Neural progenitor cell (in vitro differentiated cells): ENCODE data around the gene GFOD1. TPM values are rescaled to one million over a fixed set of nuclear protein-coding genes. Genes with fewer than 3 reads are reported as not detected.

Experiments
- DNase-seq: peaks from one replicate; pipeline ENCODE4 v3.0.0-alpha.2; 2016; ENCODE audit warnings: low spot score
- H2AFZ ChIP-seq: fragments of 200-600 bp; sonication (generic); replicated peaks from 2 replicates; pipeline ENCODE4 v1.6.1; 2016; ENCODE audit warnings: antibody characterized with exemption
- H3F3A ChIP-seq: fragments of 200-600 bp; sonication (generic); 2 replicates; pipeline ENCODE4 v1.6.1; 2016; ENCODE audit warnings: antibody characterized with exemption, low read depth
- H3K27ac ChIP-seq: fragments of 200-600 bp; sonication (generic); 2 replicates; pipeline ENCODE4 v1.5.1; 2016; ENCODE audit warnings: mild to moderate bottlenecking
- H3K27me3 ChIP-seq: fragments of 200-600 bp; sonication (generic); 2 replicates; pipeline ENCODE4 v1.6.1; 2016; ENCODE audit warnings: mild to moderate bottlenecking, moderate library complexity
- H3K36me3 ChIP-seq: fragments of 200-600 bp; sonication (generic); 2 replicates; pipeline ENCODE4 v1.5.1; 2016
- H3K4me1 ChIP-seq: fragments of 200-600 bp; sonication (generic); 2 replicates; pipeline ENCODE4 v1.6.1; 2016; ENCODE audit warnings: mixed run types
- H3K4me2 ChIP-seq: fragments of 200-600 bp; sonication (generic); 2 replicates; pipeline ENCODE4 v1.6.1; 2016
- H3K4me3 ChIP-seq: fragments of 200-600 bp; sonication (generic); 2 replicates; pipeline ENCODE4 v1.5.1; 2016
- H3K79me2 ChIP-seq: fragments of 200-600 bp; sonication (generic); 2 replicates; pipeline ENCODE4 v1.6.1; 2016; ENCODE audit warnings: low read depth
- H3K9ac ChIP-seq: fragments of 200-600 bp; sonication (generic); 2 replicates; pipeline ENCODE4 v1.6.1; 2016
- H3K9me3 ChIP-seq: fragments of 200-600 bp; sonication (generic); 2 replicates; pipeline ENCODE4 v1.5.1; 2016; ENCODE audit warnings: low read depth
- H4K20me1 ChIP-seq: fragments of 200-600 bp; sonication (generic); 2 replicates; pipeline ENCODE4 v1.6.1; 2016; ENCODE audit warnings: low read depth
- H3K27ac Mint-ChIP-seq: 3 replicates; pipeline ENCODE4 v1.8.0; 2021; ENCODE audit warnings: mixed read lengths
- H3K27me3 Mint-ChIP-seq: 2 replicates; pipeline ENCODE4 v1.8.0; 2022; ENCODE audit warnings: low read depth, mild to moderate bottlenecking, inconsistent platforms, moderate library complexity, mixed read lengths; ENCODE audit not compliant: insufficient read depth
- H3K36me3 Mint-ChIP-seq: 3 replicates; pipeline ENCODE4 v1.8.0; 2021; ENCODE audit warnings: mixed read lengths
- H3K4me1 Mint-ChIP-seq: 3 replicates; pipeline ENCODE4 v1.8.0; 2021; ENCODE audit warnings: mixed read lengths
- H3K4me3 Mint-ChIP-seq: 3 replicates; pipeline ENCODE4 v1.8.0; 2021; ENCODE audit warnings: mild to moderate bottlenecking, moderate library complexity, mixed read lengths
- H3K9me3 Mint-ChIP-seq: 3 replicates; pipeline ENCODE4 v1.8.0; 2020; ENCODE audit warnings: mixed read lengths
- EZH2 ChIP-seq: fragments of 200-600 bp; sonication (generic); IDR thresholded peaks from 2 replicates; pipeline ENCODE4 v1.6.1; 2017; ENCODE audit warnings: antibody characterized with exemption, mild to moderate bottlenecking, moderate library complexity
- EZH2phosphoT487 ChIP-seq: fragments of 200-600 bp; sonication (generic); IDR thresholded peaks from 2 replicates; pipeline ENCODE4 v1.6.1; 2017; ENCODE audit warnings: antibody characterized with exemption
- total RNA-seq: library from RNA; depleted of rRNA; stranded (reverse); fragments of >200 nt; gene quantifications from 2 replicates; pipeline ENCODE4 v1.2.3, GENCODE V29; 2015; ENCODE audit warnings: low replicate concordance
- TF ChIP-seq, protein P1 (sequence below): fragments of 200-600 bp; sonication (generic); IDR thresholded peaks from 2 replicates; pipeline ENCODE4 v1.5.1; 2017; ENCODE audit warnings: antibody characterized with exemption, mild to moderate bottlenecking

The GFOD1 gene
- total RNA-seq, 1 donor from 2014 or later = 1.8 TPM

DNA sequence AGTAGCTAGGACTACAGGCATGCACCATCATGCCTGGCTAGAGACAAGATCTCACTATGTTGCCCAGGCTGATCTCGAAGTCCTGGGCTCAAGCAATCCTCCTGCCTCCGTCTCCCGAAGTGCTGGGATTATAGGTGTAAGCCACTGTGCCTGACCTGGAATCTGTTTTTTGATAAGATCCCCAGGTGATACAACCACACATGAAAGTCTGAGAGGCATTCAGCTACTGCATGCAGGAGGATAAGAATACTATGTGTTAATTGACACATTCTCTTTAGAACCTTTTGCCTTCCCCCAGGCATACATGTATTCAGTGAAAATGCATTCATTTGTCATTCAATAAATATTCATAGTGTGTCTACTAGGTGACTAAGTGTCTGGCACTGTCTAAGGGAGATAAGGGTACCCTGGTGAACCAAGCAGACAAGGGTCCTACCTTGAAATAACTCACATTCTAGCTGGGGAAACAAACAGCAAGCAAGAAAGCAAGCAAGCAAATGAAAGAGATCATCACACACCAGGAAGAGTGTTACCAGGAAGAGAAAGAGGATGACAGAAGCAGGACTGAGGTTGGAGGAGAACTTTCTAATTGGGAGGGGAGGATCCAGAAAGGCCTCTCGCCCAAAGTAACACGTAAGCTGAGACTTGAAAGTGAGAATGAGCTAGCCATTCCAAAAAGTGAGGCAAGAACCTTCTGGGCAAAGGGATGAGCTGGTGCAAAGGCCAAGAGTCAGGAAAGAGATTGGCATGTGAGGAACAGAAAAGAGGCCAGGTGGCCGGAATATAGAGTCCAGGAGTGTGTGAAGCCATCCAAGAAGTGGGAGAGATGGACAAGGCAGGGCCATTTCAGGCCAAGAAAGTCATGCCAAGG is 6.5 kb downstream of the GFOD1 start:
- Histone ChIP-seq H3K4me3 (no peak overlapping the region), H3K9me3 (no peaks in the 10 kb centered on the region), H3K79me2 (peaks cover 4% of the 10 kb centered on the region), H3F3A (peaks cover 5% of the 10 kb centered on the region), H3K27me3 (peaks cover 25% of the 10 kb centered on the region), H3K4me1 (peaks cover 9% of the 10 kb centered on the region), H3K27ac (no peak overlapping the region), H4K20me1 (no peaks in the 10 kb centered on the region), H3K4me2 (no peak overlapping the region), H2AFZ (no peak overlapping the region), H3K9ac (no peak overlapping the region), H3K36me3 (no peaks in the 10 kb centered on the region)
- Mint-ChIP-seq H3K27me3 (peaks cover 12% of the 10 kb centered on the region), H3K9me3 (no peaks in the 10 kb centered on the region), H3K4me1 (peaks cover 27% of the 10 kb centered on the region), H3K27ac (no peak overlapping the region), H3K36me3 (no peaks in the 10 kb centered on the region), H3K4me3 (no peak overlapping the region)
- TF ChIP-seq, protein P1, sequence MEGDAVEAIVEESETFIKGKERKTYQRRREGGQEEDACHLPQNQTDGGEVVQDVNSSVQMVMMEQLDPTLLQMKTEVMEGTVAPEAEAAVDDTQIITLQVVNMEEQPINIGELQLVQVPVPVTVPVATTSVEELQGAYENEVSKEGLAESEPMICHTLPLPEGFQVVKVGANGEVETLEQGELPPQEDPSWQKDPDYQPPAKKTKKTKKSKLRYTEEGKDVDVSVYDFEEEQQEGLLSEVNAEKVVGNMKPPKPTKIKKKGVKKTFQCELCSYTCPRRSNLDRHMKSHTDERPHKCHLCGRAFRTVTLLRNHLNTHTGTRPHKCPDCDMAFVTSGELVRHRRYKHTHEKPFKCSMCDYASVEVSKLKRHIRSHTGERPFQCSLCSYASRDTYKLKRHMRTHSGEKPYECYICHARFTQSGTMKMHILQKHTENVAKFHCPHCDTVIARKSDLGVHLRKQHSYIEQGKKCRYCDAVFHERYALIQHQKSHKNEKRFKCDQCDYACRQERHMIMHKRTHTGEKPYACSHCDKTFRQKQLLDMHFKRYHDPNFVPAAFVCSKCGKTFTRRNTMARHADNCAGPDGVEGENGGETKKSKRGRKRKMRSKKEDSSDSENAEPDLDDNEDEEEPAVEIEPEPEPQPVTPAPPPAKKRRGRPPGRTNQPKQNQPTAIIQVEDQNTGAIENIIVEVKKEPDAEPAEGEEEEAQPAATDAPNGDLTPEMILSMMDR = no peak
- TF ChIP-seq EZH2phosphoT487 (no peak), EZH2 (no peak)
- DNase-seq = no peak

- Histone ChIP-seq H3K4me3 (no peak overlapping the region), H2AFZ (no peak overlapping the region), H3K9me3 (no peaks in the 10 kb centered on the region), H3F3A (peaks cover under 1% of the 10 kb centered on the region), H3K9ac (no peak overlapping the region), H3K79me2 (peaks cover 4% of the 10 kb centered on the region), H3K27ac (no peak overlapping the region), H3K4me2 (no peak overlapping the region), H3K36me3 (no peaks in the 10 kb centered on the region), H3K27me3 (peaks cover 17% of the 10 kb centered on the region), H4K20me1 (no peaks in the 10 kb centered on the region), H3K4me1 (peaks cover 3% of the 10 kb centered on the region)
- Mint-ChIP-seq H3K4me1 (peaks cover 20% of the 10 kb centered on the region), H3K4me3 (no peak overlapping the region), H3K27ac (no peak overlapping the region), H3K36me3 (no peaks in the 10 kb centered on the region), H3K9me3 (no peaks in the 10 kb centered on the region), H3K27me3 (peaks cover 9% of the 10 kb centered on the region)
- no peak for DNase-seq
- TF ChIP-seq, protein P1 = no peak
- TF ChIP-seq EZH2 (no peak), EZH2phosphoT487 (no peak)
Measured at GRCh38 chr6:13479971-13480434, 7.4 kb downstream of the GFOD1 start.

DNA sequence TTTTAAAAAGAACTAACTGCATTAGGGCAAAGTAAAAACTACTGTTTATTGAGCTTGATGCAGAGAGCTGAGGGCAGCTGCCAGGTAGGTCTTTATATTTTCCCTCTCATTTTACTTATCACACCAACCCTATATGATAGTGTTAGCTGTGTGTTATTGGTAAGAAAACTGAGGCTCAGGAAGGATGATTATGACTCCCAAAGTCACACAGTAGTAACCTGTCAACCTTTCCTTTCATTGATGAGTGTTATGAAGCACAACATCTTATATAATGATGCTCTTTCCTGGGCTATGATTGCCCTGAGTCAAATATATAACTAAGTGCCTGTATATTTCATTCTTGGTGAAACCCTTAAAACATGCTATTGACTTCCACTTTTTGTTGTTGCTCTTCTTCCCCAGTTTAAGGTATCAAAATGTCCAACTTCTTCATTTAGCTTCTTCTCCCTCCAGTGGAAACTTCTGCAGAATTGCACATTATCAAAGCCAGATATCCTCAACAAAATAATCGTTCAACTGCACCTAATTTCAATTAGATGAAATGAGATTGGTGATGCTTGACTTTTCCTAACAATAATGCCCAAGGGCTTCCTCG is 8.1 kb downstream of the GFOD1 start:
- no peak overlapping the region for H3K4me3 Mint-ChIP-seq
- H2AFZ ChIP-seq = no peak overlapping the region
- no peak overlapping the region for H3K4me2 ChIP-seq
- H3K27me3 Mint-ChIP-seq = peaks cover 4% of the 10 kb centered on the region
- H3K9ac ChIP-seq = no peak overlapping the region
- H3K36me3 ChIP-seq = no peaks in the 10 kb centered on the region
- peaks cover 14% of the 10 kb centered on the region for H3K4me1 Mint-ChIP-seq
- no peak overlapping the region for H3K4me3 ChIP-seq
- no peaks in the 10 kb centered on the region for H3K9me3 ChIP-seq
- no peaks in the 10 kb centered on the region for H3K9me3 Mint-ChIP-seq
- H3K27me3 ChIP-seq = peaks cover 10% of the 10 kb centered on the region
- no peaks in the 10 kb centered on the region for H3F3A ChIP-seq
- TF ChIP-seq EZH2phosphoT487 = no peak
- TF ChIP-seq, protein P1 = no peak
- no peak for TF ChIP-seq EZH2
- no peak overlapping the region for H3K27ac Mint-ChIP-seq
- DNase-seq = no peak
- peaks cover 4% of the 10 kb centered on the region for H3K79me2 ChIP-seq
- no peaks in the 10 kb centered on the region for H3K36me3 Mint-ChIP-seq
- no peak overlapping the region for H3K27ac ChIP-seq
- H3K4me1 ChIP-seq = no peaks in the 10 kb centered on the region
- no peaks in the 10 kb centered on the region for H4K20me1 ChIP-seq
